NCI-H2227 treated with DMSO at 0.1 percent for 48 hours (cell line): ENCODE measurements around the gene DYSF.
A peak's percentile ranks its signal among the peaks of the same experiment; 100 is the strongest.

Experiments used
- DNase-seq: peaks from one replicate; lab custom pipeline; 2025; lab: John Stamatoyannopoulos, UW

DYSF gene

GRCh38 chr2:71571945-71572344 lies 118.6 kb downstream of the DYSF start:
- DNase-seq, result no peak

- DNase-seq, result no peak
Measured at GRCh38 chr2:71575966-71576365, 122.6 kb downstream of the DYSF start.

- DNase-seq, result no peak
Measured at GRCh38 chr2:71576541-71576940, 123.2 kb downstream of the DYSF start.

- DNase-seq, result no peak
Measured at GRCh38 chr2:71577209-71577608, 123.8 kb downstream of the DYSF start.

DNA sequence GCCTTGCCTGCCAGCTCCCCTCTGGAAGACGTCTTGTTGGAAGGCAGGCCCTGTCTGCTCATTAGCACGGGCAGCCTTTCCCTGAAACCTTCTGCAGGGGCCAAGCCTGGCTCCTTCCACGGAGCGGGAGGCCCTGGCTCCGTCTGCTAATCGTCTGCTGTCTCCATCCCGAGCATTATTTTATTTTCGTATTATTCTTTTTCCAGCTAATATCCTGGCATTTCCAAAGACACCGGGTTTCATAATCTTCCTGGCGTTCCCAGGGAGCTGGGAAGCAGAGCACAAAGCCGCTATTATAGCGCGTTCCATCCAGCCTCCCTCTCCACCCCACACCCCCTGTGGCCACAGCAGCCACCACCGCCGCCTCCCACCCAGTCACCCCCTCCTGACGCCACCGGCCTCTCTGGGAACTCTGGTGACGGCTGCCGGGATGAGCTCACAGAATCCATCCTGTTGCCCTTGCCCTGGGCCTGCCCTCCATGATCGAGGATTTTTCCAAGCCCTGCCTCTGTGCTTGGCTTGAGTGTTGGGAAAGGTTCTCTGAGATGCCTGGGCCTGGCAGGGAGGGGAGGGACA lies 125.5 kb downstream of the DYSF start:
- DNase-seq, result peak; percentile 20

- DNase-seq, result no peak
Measured at GRCh38 chr2:71581026-71581425, 127.7 kb downstream of the DYSF start.

GRCh38 chr2:71583876-71584275 lies 130.5 kb downstream of the DYSF start:
- no peak for DNase-seq

DNA sequence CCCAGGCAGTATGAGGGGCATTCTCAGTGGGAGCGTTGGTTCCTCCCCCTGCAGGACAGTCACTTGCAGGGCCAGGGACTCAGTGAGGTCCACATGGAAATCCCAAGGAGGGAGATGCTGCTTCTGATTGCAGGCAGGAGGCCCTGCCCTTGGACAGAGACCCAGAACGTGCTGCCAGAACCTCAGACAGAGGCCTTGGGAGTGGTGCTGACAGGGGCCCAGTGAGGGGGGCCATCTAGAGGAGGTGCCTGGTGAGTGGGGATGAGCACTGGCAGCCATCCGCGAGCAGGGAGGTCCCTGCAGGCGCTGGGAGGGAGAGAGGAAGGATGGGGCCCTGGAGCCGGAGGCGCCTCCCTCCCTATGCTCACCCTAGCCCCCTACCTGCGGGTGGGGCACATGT lies 133.1 kb downstream of the DYSF start:
- DNase-seq, result no peak

- no peak for DNase-seq
Measured at GRCh38 chr2:71587509-71588073, 134.2 kb downstream of the DYSF start.

- DNase-seq, result no peak
Measured at GRCh38 chr2:71588497-71589170, 135.3 kb downstream of the DYSF start.

- no peak for DNase-seq
Measured at GRCh38 chr2:71589763-71590162, 136.4 kb downstream of the DYSF start.

DNA sequence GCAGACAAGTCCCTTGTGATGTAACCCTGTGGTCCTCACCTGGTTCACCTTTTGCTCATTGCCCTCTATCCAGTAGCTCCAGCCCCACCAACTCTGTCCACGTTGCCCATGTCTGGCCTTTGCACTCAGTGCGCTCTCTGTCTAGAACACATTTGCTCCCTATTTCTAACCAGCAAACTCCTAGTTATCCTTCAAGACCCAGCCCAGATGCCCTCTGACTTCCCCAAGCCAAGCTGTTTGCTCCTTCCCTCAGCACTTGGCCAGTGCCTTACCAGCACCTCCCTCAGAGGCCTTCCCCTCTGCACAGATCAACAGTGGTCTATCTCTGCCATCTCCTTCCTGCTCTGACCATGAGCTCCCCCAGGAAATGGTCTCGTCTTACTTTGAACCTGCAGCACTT lies 137.7 kb downstream of the DYSF start:
- no peak for DNase-seq

GRCh38 chr2:71592181-71592711 lies 138.9 kb downstream of the DYSF start:
- DNase-seq, result no peak

- DNase-seq, result no peak
Measured at GRCh38 chr2:71595569-71595968, 142.2 kb downstream of the DYSF start.

DNA sequence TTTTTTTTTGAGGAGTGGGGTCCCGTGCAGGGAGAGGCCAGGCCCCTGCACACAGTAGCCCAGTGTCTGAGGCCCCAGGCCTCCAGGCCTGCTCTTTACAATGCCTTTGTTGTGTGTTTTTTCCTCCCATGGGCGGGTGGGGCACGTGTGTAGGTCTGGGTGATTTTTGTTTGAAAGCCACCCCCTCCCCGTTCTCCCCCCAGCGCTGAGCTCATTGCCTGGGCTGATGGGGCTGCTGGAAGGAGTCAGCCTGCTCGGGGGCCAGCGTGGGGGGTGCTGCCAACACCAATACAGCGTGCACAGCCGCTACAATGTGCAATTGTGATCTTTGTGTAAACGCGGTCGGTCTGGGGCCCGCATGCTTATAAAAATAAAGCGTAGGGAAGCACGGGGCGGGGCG lies 142.7 kb downstream of the DYSF start:
- no peak for DNase-seq

DNA sequence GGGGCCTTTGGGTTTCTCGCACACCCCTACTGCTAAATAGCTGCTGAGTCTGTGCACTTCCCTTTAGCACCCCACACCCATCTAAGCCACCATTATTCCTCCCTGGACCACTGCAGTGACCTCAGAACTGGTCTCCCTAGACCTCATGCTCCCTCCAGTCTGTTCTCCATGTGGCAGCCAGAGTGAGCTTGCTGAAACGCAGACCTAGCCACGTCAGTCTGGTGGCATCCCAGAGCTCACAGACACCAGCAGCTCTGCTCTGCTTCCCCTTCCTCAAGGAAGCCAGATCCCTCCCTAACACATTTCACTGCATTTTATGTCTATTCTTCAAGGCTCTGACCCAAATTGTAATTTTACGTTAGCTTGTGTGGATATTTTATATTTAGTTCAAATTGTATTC lies 144.4 kb downstream of the DYSF start:
- DNase-seq, result no peak

GRCh38 chr2:71598526-71598925 lies 145.2 kb downstream of the DYSF start:
- DNase-seq, result no peak

DNA sequence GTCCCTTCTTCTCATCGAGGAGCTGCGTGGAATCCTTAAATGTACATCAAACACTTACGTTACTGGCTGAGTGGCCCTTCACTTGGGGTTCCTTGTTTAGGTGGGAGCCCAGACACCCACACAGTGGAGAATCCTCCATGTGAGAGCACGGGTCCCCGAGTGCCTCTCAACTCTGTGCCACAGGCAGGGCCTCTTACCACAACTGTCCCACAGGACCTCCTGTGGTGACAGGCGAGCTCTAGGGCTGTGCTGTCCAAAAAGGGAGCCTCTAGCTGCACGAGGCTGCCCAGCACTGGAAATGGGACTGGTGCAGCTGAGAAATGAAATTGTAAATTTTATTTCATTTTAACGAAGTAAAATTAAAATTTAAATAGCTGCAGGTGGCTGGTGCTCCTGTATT lies 145.7 kb downstream of the DYSF start:
- no peak for DNase-seq

DNA sequence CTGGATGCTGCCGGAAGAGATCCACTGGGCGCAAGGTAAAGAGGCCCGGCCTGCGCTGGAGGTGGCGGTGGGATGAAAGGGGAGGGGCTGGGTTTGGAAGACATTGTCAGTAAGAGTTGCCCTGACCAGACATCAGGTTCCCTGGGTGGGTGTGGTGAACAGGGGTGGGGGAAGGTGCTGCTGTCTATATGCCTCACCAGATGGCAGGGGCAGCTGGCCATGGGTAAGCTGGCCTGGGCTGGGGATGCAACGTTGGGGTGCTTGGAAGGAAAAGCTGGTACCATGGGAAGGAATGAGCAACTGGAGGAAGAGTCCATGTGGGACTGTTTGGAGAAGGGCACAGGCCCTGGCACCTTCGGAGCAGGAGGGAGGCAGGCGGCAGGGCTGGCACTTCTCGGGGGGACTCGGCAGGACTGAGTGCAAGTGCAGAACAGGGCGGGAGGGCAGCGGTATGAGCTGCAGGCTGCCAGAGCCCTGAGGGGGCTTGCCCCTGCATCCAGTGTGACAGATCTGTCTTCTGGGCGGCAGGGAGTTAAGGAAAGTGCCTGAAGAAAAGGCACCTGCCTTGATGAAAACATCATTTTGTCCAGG lies 146.4 kb downstream of the DYSF start:
- no peak for DNase-seq

GRCh38 chr2:71600555-71600954 lies 147.2 kb downstream of the DYSF start:
- DNase-seq, result no peak

DNA sequence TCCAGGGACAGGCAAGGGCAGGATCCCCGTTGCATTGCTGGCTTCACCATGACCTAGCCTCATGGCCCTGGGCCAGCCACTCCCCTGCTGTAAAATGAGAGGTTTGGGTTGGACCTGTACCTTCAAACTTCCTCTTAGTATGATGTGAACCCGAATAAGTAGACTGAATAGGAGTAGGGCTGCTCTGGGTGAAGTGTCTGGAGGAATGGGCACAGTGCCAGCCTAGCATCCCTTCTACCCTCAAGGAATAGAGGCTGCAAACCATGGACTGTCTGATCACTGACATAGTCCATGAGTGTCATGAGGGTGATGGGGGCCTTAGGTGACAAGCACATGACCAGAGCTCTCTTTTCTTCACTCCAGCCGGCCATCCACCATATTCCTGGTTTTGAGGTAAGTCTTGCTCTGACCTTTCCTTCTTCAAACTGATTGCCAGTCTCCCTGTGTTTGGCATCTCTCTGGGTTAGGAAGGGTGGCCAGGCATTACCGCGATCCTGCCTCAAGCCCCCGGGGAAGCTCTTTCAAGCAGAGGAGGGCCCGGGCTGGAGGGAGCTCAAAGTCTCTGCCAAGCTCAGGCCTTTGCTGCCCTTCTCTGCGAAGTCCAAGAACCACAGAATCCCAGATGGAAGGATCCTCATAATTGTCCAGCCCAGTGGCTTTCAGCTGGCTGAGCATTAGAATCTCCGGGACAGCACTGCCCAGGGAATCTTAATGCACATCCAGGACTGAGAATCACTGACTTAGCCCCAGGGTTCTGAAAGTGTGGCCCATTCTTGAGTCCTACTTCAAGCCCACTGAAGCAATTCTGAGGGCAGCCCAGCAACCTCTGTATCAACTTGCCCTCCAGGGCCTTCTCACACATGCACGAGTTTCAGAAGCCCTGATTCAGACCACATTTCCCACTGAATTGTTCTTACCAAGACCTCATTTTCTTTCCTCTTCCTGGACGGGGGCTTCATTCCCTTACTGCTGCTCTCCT lies 148.1 kb downstream of the DYSF start:
- DNase-seq, result no peak

DNA sequence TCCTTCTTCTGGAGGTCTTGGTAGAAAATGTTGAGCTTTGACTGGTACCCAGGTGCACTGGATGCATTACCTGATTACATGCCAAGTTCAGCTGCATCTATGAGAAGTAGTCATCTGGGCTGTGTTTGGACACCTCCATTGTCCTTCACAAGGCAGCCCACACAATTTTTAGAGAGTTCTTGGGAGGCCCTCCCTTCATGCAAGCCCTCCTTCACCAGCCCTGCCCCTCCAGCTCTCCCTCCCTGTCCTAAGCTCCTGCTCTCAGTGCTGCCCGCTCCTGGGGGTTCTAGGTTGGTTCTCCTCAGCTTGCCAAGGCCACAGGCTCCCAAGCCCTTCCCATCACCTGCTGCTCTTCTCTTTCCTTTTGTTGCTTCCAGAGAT lies 148.7 kb downstream of the DYSF start:
- no peak for DNase-seq
